ENCODE measurements around the gene PLAC1. TPM values are rescaled to one million over a fixed set of nuclear protein-coding genes. Genes with fewer than 3 reads are reported as not detected.

PLAC1 gene
- total and polyA plus RNA-seq, 2 of the 4 experiments (the other 2 are of a cell fraction), result 0.36 to 0.74 TPM

DNA sequence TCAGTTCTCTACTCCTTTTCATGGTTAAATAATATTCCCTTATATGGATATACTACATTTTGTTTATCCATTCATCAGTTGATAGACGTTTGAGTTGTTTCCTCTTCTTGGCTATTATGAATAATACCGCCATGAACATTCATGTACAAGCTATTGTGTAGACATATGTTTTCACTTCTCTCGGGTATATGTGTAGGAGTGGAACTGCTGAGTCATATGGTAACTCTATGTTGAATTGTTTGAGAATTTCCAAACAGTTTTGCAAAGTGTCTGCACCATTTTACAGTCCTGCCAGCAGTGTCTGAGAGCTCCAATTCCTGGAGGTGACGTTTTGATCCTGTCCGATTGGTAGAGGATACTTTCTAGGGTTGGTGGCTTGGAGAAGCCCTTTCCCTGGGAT, 23.6 kb downstream of the PLAC1 start:
- H3K27me3 ChIP-seq (ENCODE audit: control insufficient read depth, insufficient read depth, low read length), result no peaks in the 10 kb centered on the region
- 0 out of 2 replicates have a peak overlapping the region, but pooled peaks have one; percentile 56 for H3K4ac ChIP-seq (ENCODE audit: low read depth, low read length)
- H3K23ac ChIP-seq (ENCODE audit: low read depth, low read length), result no peak overlapping the region
- no peak overlapping the region for H2AK5ac ChIP-seq (ENCODE audit: low read depth, low read length)
- ATAC-seq (ENCODE audit: low read depth) (peak; percentile 31; the same call in 1 of the 2 replicates), DNase-seq (peak; percentile 81)
- H4K8ac ChIP-seq (ENCODE audit: low read depth in 2 of 2, low read length in 2 of 2), result no peak overlapping the region
- H4K91ac ChIP-seq (ENCODE audit: insufficient read depth, low read depth, low read length), result peak overlapping the region; percentile 7; the same call in 1 of the 2 replicates
- peak overlapping the region; percentile 75 for H2BK120ac ChIP-seq (ENCODE audit: low read depth, low read length)
- in situ Hi-C loops (cut with MboI; ENCODE audit: low sequenced_read_pairs) (no loop called here), intact Hi-C loops (cut with micrococcal nuclease) (no loop called here), dilution Hi-C loops (cut with HindIII; ENCODE audit: low sequenced_read_pairs, unreplicated experiment) (no loop called here)
- no peak overlapping the region; the same call in 1 of the 2 replicates for H3K56ac ChIP-seq (ENCODE audit: extremely low read depth, insufficient read depth, low read length)
- H4K20me1 ChIP-seq (ENCODE audit: insufficient read depth, low read length), result no peaks in the 10 kb centered on the region
- peaks cover 13% of the 10 kb centered on the region for H3K4me1 ChIP-seq (ENCODE audit: control insufficient read depth, insufficient read depth, low read length)
- peak overlapping the region; percentile 54 for H2BK5ac ChIP-seq (ENCODE audit: low read depth, low read length, poor library complexity, severe bottlenecking)
- no peak overlapping the region for H3K14ac ChIP-seq (replicated peaks; ENCODE audit: low read depth, low read length)
- H3K9ac ChIP-seq (ENCODE audit: low read depth, low read length), result no peak overlapping the region
- ChIA-PET CTCF (interaction anchor here (0.6 kb wide), 1 partner anchor 271 kb away, joined by 4 read pairs; no protein-coding TSS in a partner anchor), POLR2A (ENCODE audit: unreplicated experiment) (interaction anchor here (0.7 kb wide), 1 partner anchor 83 kb away, joined by 3 read pairs; no protein-coding TSS in a partner anchor)
- no peak overlapping the region for H2AK9ac ChIP-seq (replicated peaks; ENCODE audit: low read depth, low read length, poor library complexity)
- no TSS peak for BruUV-seq (replicated peaks)
- H2BK20ac ChIP-seq (ENCODE audit: low read depth, low read length), result peak overlapping the region; percentile 85
- H4K5ac ChIP-seq (ENCODE audit: low read depth, low read length), result no peak overlapping the region; the same call in 1 of the 2 replicates
- TF ChIP-seq RAD21 (IDR thresholded peaks at IDR 0.05; ENCODE audit: low read length), result no peak
- TF ChIP-seq, protein P1, sequence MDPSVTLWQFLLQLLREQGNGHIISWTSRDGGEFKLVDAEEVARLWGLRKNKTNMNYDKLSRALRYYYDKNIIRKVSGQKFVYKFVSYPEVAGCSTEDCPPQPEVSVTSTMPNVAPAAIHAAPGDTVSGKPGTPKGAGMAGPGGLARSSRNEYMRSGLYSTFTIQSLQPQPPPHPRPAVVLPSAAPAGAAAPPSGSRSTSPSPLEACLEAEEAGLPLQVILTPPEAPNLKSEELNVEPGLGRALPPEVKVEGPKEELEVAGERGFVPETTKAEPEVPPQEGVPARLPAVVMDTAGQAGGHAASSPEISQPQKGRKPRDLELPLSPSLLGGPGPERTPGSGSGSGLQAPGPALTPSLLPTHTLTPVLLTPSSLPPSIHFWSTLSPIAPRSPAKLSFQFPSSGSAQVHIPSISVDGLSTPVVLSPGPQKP (IDR thresholded peaks at IDR 0.05; ENCODE audit: borderline replicate concordance, low read depth, low read length), result no peak
- no peak for TF ChIP-seq MAZ (IDR thresholded peaks at IDR 0.05; ENCODE audit: borderline replicate concordance, low read depth, low read length)
- TF ChIP-seq, protein P2, sequence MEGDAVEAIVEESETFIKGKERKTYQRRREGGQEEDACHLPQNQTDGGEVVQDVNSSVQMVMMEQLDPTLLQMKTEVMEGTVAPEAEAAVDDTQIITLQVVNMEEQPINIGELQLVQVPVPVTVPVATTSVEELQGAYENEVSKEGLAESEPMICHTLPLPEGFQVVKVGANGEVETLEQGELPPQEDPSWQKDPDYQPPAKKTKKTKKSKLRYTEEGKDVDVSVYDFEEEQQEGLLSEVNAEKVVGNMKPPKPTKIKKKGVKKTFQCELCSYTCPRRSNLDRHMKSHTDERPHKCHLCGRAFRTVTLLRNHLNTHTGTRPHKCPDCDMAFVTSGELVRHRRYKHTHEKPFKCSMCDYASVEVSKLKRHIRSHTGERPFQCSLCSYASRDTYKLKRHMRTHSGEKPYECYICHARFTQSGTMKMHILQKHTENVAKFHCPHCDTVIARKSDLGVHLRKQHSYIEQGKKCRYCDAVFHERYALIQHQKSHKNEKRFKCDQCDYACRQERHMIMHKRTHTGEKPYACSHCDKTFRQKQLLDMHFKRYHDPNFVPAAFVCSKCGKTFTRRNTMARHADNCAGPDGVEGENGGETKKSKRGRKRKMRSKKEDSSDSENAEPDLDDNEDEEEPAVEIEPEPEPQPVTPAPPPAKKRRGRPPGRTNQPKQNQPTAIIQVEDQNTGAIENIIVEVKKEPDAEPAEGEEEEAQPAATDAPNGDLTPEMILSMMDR (conservative IDR thresholded peaks at IDR 0.05; ENCODE audit: low read depth, low read length), result no peak
- no peak for TF ChIP-seq BHLHE40 (IDR thresholded peaks at IDR 0.05; ENCODE audit: low read depth, low read length)
- no peak for TF ChIP-seq SMC3 (IDR thresholded peaks at IDR 0.05; ENCODE audit: low read depth, low read length)
- TF ChIP-seq CEBPB (IDR thresholded peaks at IDR 0.05; ENCODE audit: low read depth, low read length), result no peak
- TF ChIP-seq FOS (IDR thresholded peaks at IDR 0.05; ENCODE audit: low read depth, low read length), result 0 out of 2 replicates have a peak, but pooled peaks have one; percentile 30
- peak; percentile 88 for TF ChIP-seq NFE2L2 (IDR thresholded peaks at IDR 0.05; ENCODE audit: low read depth, low read length)
- peak; percentile 62 for TF ChIP-seq MAFK (IDR thresholded peaks at IDR 0.05; ENCODE audit: low read depth, low read length)
- TF ChIP-seq CHD1 (IDR thresholded peaks at IDR 0.05; ENCODE audit: low read depth, low read length), result no peak
- TF ChIP-seq, protein P3, sequence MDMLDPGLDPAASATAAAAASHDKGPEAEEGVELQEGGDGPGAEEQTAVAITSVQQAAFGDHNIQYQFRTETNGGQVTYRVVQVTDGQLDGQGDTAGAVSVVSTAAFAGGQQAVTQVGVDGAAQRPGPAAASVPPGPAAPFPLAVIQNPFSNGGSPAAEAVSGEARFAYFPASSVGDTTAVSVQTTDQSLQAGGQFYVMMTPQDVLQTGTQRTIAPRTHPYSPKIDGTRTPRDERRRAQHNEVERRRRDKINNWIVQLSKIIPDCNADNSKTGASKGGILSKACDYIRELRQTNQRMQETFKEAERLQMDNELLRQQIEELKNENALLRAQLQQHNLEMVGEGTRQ (IDR thresholded peaks at IDR 0.05; ENCODE audit: low read depth, low read length), result no peak
- TF ChIP-seq MXI1 (IDR thresholded peaks at IDR 0.05; ENCODE audit: borderline replicate concordance, low read depth, low read length), result no peak
- TF ChIP-seq POLR2A (IDR thresholded peaks at IDR 0.05; ENCODE audit: low read depth, low read length), result no peak
- TF ChIP-seq RCOR1 (IDR thresholded peaks at IDR 0.05; ENCODE audit: insufficient replicate concordance, low read length), result no peak
- TF ChIP-seq RFX5 (IDR thresholded peaks at IDR 0.05; ENCODE audit: low read depth, low read length), result no peak
- peaks cover 21% of the 10 kb centered on the region for H3K9me1 ChIP-seq (ENCODE audit: insufficient read depth, low read length)
- WGBS, 2 experiments (ENCODE audit: extremely low coverage in 2 of 2, insufficient read length in 1 of 2), result no CpG with 5 or more reads among the region's 5 CpGs
- no peak overlapping the region for H3K27ac ChIP-seq (ENCODE audit: insufficient read depth, low read length)
- H3K18ac ChIP-seq (ENCODE audit: low read depth, low read length), result no peak overlapping the region
- H3K4me3 ChIP-seq (ENCODE audit: insufficient read depth, low read depth, low read length), result no peak overlapping the region
- H2BK15ac ChIP-seq (ENCODE audit: low read depth, low read length), result no peak overlapping the region
- no peaks in the 10 kb centered on the region for H3K79me1 ChIP-seq (ENCODE audit: low read depth in 1 of 2, low read length in 2 of 2)
- no peak overlapping the region for H3K4me2 ChIP-seq (ENCODE audit: low read depth, low read length)
- H3K9me3 ChIP-seq (ENCODE audit: control insufficient read depth, insufficient read depth, low read length), result no peaks in the 10 kb centered on the region
- H2AFZ ChIP-seq (replicated peaks; ENCODE audit: low read length, poor library complexity), result peak overlapping the region; percentile 57
- no peaks in the 10 kb centered on the region for H3K36me3 ChIP-seq (ENCODE audit: control insufficient read depth, insufficient read depth, low read length)

All from IMR-90 (cell line).